ENCODE results near the gene FECH. TPM values are rescaled to one million over a fixed set of nuclear protein-coding genes. Genes with fewer than 3 reads are reported as not detected.

FECH gene
- total and polyA plus RNA-seq, 2 of the 4 experiments (the other 2 are of a cell fraction), result 32.3 to 52.2 TPM

DNA sequence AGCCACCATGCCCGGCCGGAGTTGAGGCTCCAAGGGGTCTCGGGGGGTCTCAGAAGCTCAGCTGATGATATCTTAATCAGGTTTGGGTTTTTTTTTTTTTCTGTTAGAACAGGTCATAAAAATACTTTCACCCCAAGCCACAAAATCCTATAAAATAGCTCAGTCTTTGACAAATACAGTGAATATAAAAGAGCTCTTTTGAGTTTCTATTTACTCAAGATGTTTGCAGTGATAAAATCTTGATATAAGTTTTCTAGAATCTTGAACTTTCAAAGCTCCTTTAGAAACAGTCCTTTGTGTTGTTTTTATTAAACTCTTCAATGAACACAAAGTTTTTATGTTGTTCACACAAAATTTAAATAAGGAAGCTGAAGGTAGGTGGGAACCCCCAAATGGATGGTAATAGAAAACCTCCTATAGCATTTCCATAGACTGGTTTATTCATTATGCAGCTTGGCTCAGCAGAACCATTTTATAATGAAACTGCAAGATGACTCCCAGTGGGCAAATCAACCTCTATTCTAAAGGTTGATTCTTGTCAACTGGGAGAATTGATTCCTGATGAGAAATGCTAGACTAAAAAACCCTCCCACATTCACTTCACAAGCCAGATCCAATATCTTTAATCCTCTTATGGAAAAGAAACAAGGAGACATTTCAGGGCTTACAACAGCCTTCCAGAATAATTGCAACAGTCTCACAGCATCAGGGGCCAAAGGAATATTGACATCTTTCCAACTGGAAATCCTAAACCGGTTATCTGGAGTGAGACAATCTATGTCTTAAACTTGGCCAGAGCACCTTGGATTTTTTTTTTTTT lies 48.7 kb upstream of the FECH start (continued):
- TF ChIP-seq CHD1 (IDR thresholded peaks at IDR 0.05; ENCODE audit: low read depth, low read length), result no peak
- TF ChIP-seq FOS (IDR thresholded peaks at IDR 0.05; ENCODE audit: low read depth, low read length), result no peak

- H3K4me3 ChIP-seq (ENCODE audit: insufficient read depth, low read depth, low read length), result no peak overlapping the region
- no peak overlapping the region for H3K9ac ChIP-seq (ENCODE audit: low read depth, low read length)
- H2AK5ac ChIP-seq (ENCODE audit: low read depth, low read length), result no peak overlapping the region
- no peak overlapping the region for H3K4me2 ChIP-seq (ENCODE audit: low read depth, low read length)
- no peak overlapping the region for H2BK120ac ChIP-seq (ENCODE audit: low read depth, low read length)
- intact Hi-C loops (cut with micrococcal nuclease), result loop anchor here (2.0 to 10.0 kb wide), 4 partner anchors 171 to 491 kb away; partner anchors contain the start of gene ATP8B1
- ATAC-seq (ENCODE audit: low read depth) (no peak), DNase-seq (no peak)
- H4K20me1 ChIP-seq (ENCODE audit: insufficient read depth, low read length), result no peaks in the 10 kb centered on the region
- no peak overlapping the region for H4K91ac ChIP-seq (ENCODE audit: insufficient read depth, low read depth, low read length)
- H3K9me3 ChIP-seq (ENCODE audit: control insufficient read depth, insufficient read depth, low read length), result no peaks in the 10 kb centered on the region
- H3K79me1 ChIP-seq (ENCODE audit: low read depth in 1 of 2, low read length in 2 of 2), result peaks cover 8 to 22% of the 10 kb centered on the region in 2 experiments
- no peak overlapping the region for H2BK15ac ChIP-seq (ENCODE audit: low read depth, low read length)
- H3K23ac ChIP-seq (ENCODE audit: low read depth, low read length), result no peak overlapping the region
- in situ Hi-C loops (cut with MboI; ENCODE audit: low sequenced_read_pairs), result loop anchor here (25.0 kb wide), 2 partner anchors 481 to 856 kb away; no protein-coding TSS in a partner anchor
- no peaks in the 10 kb centered on the region for H3K36me3 ChIP-seq (ENCODE audit: control insufficient read depth, insufficient read depth, low read length)
- no peak overlapping the region for H3K4ac ChIP-seq (ENCODE audit: low read depth, low read length)
- H3K18ac ChIP-seq (ENCODE audit: low read depth, low read length), result no peak overlapping the region
- no peak overlapping the region for H3K56ac ChIP-seq (ENCODE audit: extremely low read depth, insufficient read depth, low read length)
- 82% methylated on average over 1 of the region's 2 CpGs; no CpG with 5 or more reads in 1 of the 2 experiments for WGBS, 2 experiments (ENCODE audit: extremely low coverage in 2 of 2, insufficient read length in 1 of 2)
- H2AFZ ChIP-seq (replicated peaks; ENCODE audit: low read length, poor library complexity), result no peak overlapping the region
- no peak overlapping the region for H3K27ac ChIP-seq (ENCODE audit: insufficient read depth, low read length)
- no peak overlapping the region for H3K14ac ChIP-seq (replicated peaks; ENCODE audit: low read depth, low read length)
- H2BK20ac ChIP-seq (ENCODE audit: low read depth, low read length), result no peak overlapping the region
- H2BK5ac ChIP-seq (ENCODE audit: low read depth, low read length, poor library complexity, severe bottlenecking), result no peak overlapping the region
- no peak overlapping the region for H4K8ac ChIP-seq (ENCODE audit: low read depth in 2 of 2, low read length in 2 of 2)
- ChIA-PET CTCF (no interaction called here), POLR2A (ENCODE audit: unreplicated experiment) (interaction anchor here (0.6 kb wide), 1 partner anchor 8 kb away, joined by 14 read pairs; no protein-coding TSS in a partner anchor)
- peaks cover 3% of the 10 kb centered on the region for H3K4me1 ChIP-seq (ENCODE audit: control insufficient read depth, insufficient read depth, low read length)
- BruUV-seq (replicated peaks), result no TSS peak
- H3K9me1 ChIP-seq (ENCODE audit: insufficient read depth, low read length), result peaks cover 10% of the 10 kb centered on the region; the same call in 1 of the 2 replicates
- no peak overlapping the region for H4K5ac ChIP-seq (ENCODE audit: low read depth, low read length)
- dilution Hi-C loops (cut with HindIII; ENCODE audit: low sequenced_read_pairs, unreplicated experiment), result no loop called here
- H2AK9ac ChIP-seq (replicated peaks; ENCODE audit: low read depth, low read length, poor library complexity), result no peak overlapping the region
- no peaks in the 10 kb centered on the region for H3K27me3 ChIP-seq (ENCODE audit: control insufficient read depth, insufficient read depth, low read length)
- TF ChIP-seq POLR2A (IDR thresholded peaks at IDR 0.05; ENCODE audit: low read depth, low read length) (no peak), MAZ (IDR thresholded peaks at IDR 0.05; ENCODE audit: borderline replicate concordance, low read depth, low read length) (no peak), FOS (IDR thresholded peaks at IDR 0.05; ENCODE audit: low read depth, low read length) (no peak), MAFK (IDR thresholded peaks at IDR 0.05; ENCODE audit: low read depth, low read length) (no peak), CEBPB (IDR thresholded peaks at IDR 0.05; ENCODE audit: low read depth, low read length) (no peak), MXI1 (IDR thresholded peaks at IDR 0.05; ENCODE audit: borderline replicate concordance, low read depth, low read length) (no peak), BHLHE40 (IDR thresholded peaks at IDR 0.05; ENCODE audit: low read depth, low read length) (no peak), NFE2L2 (IDR thresholded peaks at IDR 0.05; ENCODE audit: low read depth, low read length) (no peak), RFX5 (IDR thresholded peaks at IDR 0.05; ENCODE audit: low read depth, low read length) (no peak), CTCF (conservative IDR thresholded peaks at IDR 0.05; ENCODE audit: low read depth, low read length) (no peak), RCOR1 (IDR thresholded peaks at IDR 0.05; ENCODE audit: insufficient replicate concordance, low read length) (no peak)
- TF ChIP-seq, protein P1, sequence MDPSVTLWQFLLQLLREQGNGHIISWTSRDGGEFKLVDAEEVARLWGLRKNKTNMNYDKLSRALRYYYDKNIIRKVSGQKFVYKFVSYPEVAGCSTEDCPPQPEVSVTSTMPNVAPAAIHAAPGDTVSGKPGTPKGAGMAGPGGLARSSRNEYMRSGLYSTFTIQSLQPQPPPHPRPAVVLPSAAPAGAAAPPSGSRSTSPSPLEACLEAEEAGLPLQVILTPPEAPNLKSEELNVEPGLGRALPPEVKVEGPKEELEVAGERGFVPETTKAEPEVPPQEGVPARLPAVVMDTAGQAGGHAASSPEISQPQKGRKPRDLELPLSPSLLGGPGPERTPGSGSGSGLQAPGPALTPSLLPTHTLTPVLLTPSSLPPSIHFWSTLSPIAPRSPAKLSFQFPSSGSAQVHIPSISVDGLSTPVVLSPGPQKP (IDR thresholded peaks at IDR 0.05; ENCODE audit: borderline replicate concordance, low read depth, low read length), result no peak
Measured at GRCh38 chr18:57631697-57632096, 45.2 kb upstream of the FECH start.
